GM18909 (cell line): ENCODE measurements around the gene ARHGAP26.
"Not testable (repeated sequence)": the region's sequence is repeated elsewhere in the genome, so short reads cannot be mapped to it uniquely, and the experiment has no call there.

Experiments used
- ATAC-seq: cut with Tn5 transposase; IDR thresholded peaks from one replicate; pipeline ENCODE4 v1.9.1; 2021; ENCODE audit warnings: mild to moderate bottlenecking; ENCODE audit not compliant: unreplicated experiment, poor library complexity

Gene ARHGAP26

DNA sequence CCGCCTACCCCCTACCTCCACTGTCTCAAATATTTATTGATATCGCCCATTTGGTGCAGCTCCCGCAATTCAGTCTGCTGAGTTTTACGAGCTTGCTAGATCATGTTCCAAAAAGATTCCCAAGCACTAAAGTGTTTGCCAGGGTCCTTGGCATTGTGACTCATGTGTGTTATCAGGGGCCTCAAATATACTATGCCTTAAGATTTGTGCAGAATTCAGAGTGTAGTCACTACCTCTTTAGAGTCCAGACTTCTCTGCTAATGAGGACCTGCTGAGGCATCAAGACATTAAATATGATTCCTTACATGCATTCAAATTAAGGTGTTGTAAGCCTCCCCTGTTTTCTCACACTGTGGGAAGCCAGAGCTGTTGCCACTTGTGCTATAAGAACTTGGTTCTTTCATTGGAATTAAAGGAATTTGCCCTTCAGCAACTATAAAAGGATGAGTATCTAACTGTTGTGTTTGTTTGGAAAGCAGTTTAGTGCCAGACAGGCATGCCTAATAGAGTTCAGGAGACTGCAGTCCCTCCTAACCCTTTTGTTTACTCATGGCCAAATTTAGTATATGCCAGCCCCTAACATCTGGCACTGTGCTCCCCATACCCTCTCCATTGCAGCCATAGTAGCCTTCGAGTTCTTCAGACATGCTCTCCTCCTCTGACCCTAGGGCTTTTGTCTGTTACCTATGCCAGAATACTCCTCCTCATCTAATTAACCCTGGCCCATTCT, 316.9 kb downstream of the ARHGAP26 start:
- no peak for ATAC-seq

DNA sequence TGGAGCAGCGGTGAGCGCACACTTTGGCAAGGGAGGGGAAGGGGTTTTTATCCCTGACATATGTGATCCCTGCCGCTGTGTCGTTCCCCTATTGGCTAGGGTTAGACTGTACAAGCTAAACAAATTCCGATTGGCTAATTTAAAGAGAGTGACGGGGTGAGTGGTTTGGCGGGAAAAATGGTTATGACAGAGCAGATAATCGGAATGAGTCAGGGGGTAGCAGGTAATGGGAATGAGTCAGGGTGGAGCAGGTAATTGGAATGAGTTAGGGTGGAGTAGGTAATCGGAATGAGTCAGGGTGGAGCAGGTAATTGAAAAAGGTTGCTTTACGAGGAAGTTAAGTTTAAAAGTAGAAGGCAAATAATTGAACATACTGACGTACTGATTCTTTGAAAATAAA, 318.5 kb downstream of the ARHGAP26 start:
- not testable (repeated sequence) for ATAC-seq

DNA sequence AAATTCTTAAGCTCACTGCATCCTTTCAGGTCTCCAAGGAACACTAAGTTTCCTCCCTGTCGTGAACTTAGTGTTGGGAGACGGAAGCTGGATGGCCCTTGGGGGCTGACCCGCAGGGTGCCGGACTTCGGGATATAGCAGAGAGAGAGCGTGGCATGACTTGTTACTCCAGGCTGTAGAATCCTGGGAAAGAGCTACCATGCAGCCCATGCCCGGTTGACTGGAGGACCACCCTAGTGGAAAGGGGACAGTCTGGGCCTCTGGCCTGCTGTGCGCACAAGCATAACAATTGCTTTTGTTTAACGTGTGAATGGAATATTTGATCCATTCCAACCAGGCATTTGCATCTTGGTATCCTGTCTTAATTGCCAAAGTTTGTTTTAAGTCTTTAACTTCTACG, 319.9 kb downstream of the ARHGAP26 start:
- not testable (repeated sequence) for ATAC-seq

GRCh38 chr5:143092711-143093451, 322.7 kb downstream of the ARHGAP26 start:
- not testable (repeated sequence) for ATAC-seq

GRCh38 chr5:143093452-143094086, 323.4 kb downstream of the ARHGAP26 start:
- no peak for ATAC-seq

DNA sequence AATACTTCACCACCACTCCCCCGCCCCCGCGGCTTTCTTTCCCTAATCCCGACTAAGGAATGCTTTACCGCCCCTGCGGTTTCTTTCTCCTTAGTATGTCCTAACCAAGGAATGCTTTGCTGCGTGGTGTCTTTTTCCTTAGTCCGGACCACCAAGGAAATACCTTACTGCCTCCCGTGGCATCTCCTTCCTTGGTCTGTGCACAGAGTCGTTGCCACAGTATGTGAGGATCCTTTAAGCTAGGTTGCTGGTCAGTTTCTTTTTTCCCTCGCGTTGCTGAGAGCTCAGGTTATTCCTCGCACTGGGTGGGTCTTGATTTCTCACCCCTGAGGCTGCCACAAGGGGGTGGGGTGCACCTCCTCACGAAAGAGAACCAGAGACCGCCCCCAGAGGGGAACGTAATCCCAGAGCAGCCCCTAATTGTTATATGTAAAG, 323.9 kb downstream of the ARHGAP26 start:
- no peak for ATAC-seq

GRCh38 chr5:143094608-143095007, 324.4 kb downstream of the ARHGAP26 start:
- not testable (repeated sequence) for ATAC-seq

GRCh38 chr5:143101121-143101520, 330.9 kb downstream of the ARHGAP26 start:
- ATAC-seq = peak; percentile 82

DNA sequence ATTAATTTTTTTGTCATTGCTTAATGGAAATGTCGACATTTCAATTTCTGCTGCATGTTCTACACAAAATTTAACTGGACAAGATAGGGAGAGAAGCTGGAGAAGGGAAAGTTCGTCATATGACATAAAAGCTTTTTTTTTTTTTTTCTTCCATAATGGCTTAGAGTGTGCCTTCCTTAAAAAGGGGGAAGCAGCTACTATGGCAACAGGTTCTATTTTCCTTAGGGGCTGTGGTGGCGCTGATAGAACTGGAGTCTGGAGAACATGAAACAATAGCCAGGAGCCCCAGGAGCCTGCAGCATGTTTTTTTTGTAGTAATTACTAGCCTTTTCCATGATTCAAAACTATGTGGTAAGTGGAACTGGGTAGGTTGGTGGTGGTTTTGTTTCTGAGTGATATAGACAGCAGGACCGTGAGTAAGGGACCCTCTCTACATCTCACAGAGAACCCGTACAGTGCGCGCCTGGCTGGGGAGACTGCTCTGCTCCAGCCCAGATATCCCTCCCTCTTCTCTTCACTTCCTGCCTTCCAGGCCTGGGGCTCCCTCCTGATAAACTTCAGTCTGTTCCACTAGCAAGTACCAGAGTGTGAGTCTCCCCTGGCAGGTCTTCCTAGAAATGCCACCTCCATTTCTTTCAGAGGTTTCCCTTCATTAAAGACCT, 331.7 kb downstream of the ARHGAP26 start:
- no peak for ATAC-seq

DNA sequence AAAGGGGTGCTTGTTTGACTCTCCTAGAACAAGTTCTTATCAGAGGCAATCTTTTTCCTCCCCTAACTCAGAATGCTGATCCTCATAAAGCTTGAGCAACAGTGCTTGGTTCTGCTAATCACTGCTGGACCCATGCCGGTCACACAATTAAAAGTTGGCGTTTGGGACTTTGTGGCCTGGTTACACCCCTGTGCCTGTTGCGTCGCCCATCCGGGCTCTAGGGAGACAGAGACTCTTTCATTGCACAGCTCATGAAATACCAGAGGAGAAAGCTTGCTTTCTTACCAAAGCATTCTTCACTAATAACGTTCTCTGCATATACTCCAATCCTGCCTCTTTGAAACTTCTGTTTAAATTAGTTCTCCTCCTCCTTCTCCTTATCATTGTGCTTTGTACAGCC, 332.2 kb downstream of the ARHGAP26 start:
- no peak for ATAC-seq

- ATAC-seq = no peak
Measured at GRCh38 chr5:143105216-143105905, 335.2 kb downstream of the ARHGAP26 start.

DNA sequence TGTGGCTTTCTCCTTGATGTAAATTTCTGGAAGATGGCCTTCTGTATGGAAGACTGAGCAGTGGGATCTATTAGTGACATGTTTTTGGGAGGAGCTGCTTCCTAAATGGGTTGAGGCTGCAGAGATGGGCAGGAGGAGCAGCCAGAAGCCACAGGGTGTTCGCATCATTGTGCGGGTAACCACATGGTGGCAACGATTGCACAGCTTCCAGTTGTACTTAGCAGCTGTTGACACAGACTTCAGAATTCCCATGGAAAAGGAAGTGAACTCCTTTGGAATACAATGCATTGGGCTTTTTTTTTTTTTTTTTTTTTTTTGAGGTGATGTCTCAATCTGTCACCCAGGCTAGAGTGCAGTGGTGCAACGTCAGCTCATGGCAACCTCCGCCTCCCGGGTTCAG, 336.0 kb downstream of the ARHGAP26 start:
- ATAC-seq = no peak

- ATAC-seq = no peak
Measured at GRCh38 chr5:143108498-143109128, 338.4 kb downstream of the ARHGAP26 start.

DNA sequence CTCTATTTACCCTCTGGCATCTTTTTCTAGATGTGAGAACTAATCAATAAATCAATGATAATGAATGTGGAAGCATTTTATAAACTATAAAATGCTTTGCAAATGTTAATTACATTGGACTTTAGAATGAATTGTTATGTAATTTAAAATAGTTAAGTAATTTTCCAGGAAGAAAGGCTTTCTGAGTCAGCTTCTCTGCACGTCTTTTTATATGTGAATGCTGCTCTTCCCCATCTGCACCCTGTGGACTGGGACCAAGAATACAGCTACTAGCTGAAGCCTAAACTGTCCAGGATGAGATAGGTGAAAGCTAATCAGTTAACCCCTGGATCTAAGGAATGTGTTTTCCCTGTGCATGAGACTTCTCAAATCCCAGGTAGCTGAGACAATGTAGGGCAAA, 340.4 kb downstream of the ARHGAP26 start:
- ATAC-seq = no peak

DNA sequence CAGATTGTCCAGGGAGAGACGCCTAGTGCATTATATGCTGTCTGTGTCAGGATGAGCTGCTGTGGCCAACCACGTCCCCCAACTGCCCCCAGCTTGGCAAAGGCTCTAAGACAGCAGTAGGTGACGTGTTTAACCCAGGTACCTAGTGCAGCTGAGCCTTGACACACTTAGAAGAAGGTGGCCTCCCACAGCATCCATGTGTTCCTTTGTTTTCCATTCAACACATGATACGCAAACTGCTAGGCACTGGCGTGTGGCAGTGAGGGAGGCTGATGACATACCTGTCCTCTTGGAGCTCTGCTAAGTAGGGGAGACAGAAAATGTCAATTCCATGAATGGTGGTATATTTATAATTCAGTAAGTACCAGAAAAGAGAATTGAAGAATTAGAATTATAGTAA, 341.6 kb downstream of the ARHGAP26 start:
- ATAC-seq = no peak

DNA sequence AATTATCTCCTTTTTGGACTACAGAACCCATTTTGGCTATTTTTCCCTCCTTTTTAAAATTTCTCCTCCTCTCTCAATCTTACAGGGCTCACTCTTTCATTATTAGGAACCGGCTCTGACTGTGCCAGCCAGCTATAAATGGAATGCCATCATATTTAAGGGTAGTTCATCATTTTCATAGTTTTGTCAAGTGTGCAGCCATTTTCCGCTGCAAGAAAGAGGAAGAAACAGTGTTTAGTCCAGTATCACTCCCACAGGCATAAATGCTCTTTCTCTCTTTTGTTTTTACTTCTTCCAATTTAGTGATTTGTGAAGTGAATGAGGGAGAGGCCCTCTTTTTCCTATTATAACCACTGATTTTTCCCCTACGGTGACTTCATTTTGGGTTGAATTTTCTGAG, 343.3 kb downstream of the ARHGAP26 start:
- ATAC-seq = no peak

- no peak for ATAC-seq
Measured at GRCh38 chr5:143114481-143114880, 344.3 kb downstream of the ARHGAP26 start.

GRCh38 chr5:143115381-143115780, 345.2 kb downstream of the ARHGAP26 start:
- peak; percentile 37 for ATAC-seq

DNA sequence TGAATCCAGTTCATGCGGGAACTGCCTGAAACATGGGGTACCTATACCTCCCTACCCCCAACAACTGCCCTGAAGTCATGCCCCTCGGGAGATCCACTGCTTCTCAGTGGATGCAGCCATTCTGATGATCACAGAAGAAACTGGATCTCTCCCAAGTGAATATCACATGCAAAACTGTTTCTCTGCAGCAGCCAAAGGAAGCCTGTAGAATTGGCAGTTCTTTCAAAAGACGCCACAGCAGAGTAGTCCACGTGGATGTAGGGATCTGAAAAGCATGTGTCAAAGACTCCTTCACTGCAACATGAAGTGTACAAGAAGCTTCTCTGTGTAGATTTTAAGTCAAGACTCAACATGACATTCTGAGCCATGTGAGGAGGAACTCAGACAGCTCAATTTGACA, 346.6 kb downstream of the ARHGAP26 start:
- no peak for ATAC-seq

- ATAC-seq = no peak
Measured at GRCh38 chr5:143117821-143118220, 347.6 kb downstream of the ARHGAP26 start.
